GM12878 (cell line): ENCODE results near the gene FER1L5. TPM values are rescaled to one million over a fixed set of nuclear protein-coding genes. Genes with fewer than 3 reads are reported as not detected.

Experiments used
- ATAC-seq: fragments of 200-7000 bp; cut with Tn5 transposase; 3 replicates; pipeline ENCODE4 v1.9.1; 2020; ENCODE audit warnings: mild to moderate bottlenecking, moderate library complexity
- BruUV-seq: library from RNA; stranded (reverse); fragments of 400-500 nt; replicated peaks from 2 replicates; lab custom pipeline; 2021; lab: Mats Ljungman, UMichigan
- CTCF ChIA-PET: fragments of 300-600 bp; sonication (Branson Sonifier 250); formaldehyde crosslinking; extraction: SDS; loops from one replicate; lab custom pipeline; 2021; ENCODE audit warnings: inconsistent platforms; lab: Yijun Ruan, JAX
- POLR2A ChIA-PET: fragments of 350-600 bp; formaldehyde crosslinking; extraction: SDS; loops from one replicate; lab custom pipeline; 2021; ENCODE audit warnings: inconsistent platforms; lab: Charles Lee
- RAD21 ChIA-PET: fragments of 300-600 bp; sonication (Branson Sonifier 250); formaldehyde crosslinking; loops from one replicate; lab custom pipeline; 2023; ENCODE audit warnings: antibody characterized with exemption; ENCODE audit not compliant: unreplicated experiment; lab: Charles Lee
- SMC1A ChIA-PET: fragments of 300-600 bp; sonication (Branson Sonifier 250); formaldehyde crosslinking; loops from one replicate; lab custom pipeline; 2023; ENCODE audit not compliant: unreplicated experiment, uncharacterized antibody; lab: Charles Lee
- DNase-seq: peaks from one replicate; pipeline ENCODE4 v3.0.0-alpha.2; 2011; ENCODE audit warnings: low read depth, low spot score
- FAIRE-seq: peaks from 3 replicates; lab custom pipeline; 2011; peaks lifted over from hg19 to GRCh38; lab: Jason Lieb, UNC
- H2AFZ ChIP-seq: 2 replicates; pipeline ENCODE4 v1.6.0; 2011; ENCODE audit warnings: low read depth, low read length, control low read depth; ENCODE audit not compliant: control insufficient read depth
- H3K27ac ChIP-seq: 2 replicates; pipeline ENCODE4 v1.5.1; 2011; ENCODE audit warnings: control low read depth; ENCODE audit not compliant: control insufficient read depth, insufficient read depth
- H3K27me3 ChIP-seq, 2 experiments: replicated peaks in 1 of 2; 2 replicates each; pipeline versions ENCODE4 v1.6.0 to v1.6.1; 2011; ENCODE audit warnings: low read length in 1 of 2; ENCODE audit not compliant: control insufficient read depth in 2 of 2, insufficient read depth in 2 of 2
- H3K36me3 ChIP-seq, 2 experiments: 2 replicates each; pipeline ENCODE4 v1.5.1; 2011; ENCODE audit warnings: low read length in 1 of 2; ENCODE audit not compliant: control insufficient read depth in 2 of 2, insufficient read depth in 2 of 2
- H3K4me1 ChIP-seq: 2 replicates; pipeline ENCODE4 v1.6.1; 2011; ENCODE audit warnings: mild to moderate bottlenecking, low read length, moderate library complexity, mixed read lengths; ENCODE audit not compliant: control insufficient read depth, insufficient read depth
- H3K4me2 ChIP-seq: 2 replicates; pipeline ENCODE4 v1.6.0; 2011; ENCODE audit warnings: control low read depth; ENCODE audit not compliant: control insufficient read depth, insufficient read depth
- H3K4me3 ChIP-seq: fragments of 200-600 bp; sonication (generic); 2 replicates; pipeline ENCODE4 v1.5.1; 2016
- H3K79me2 ChIP-seq: 2 replicates; pipeline ENCODE4 v1.6.0; 2011; ENCODE audit warnings: low read length; ENCODE audit not compliant: control insufficient read depth, insufficient read depth
- H3K9ac ChIP-seq: 2 replicates; pipeline ENCODE4 v1.8.0; 2011; ENCODE audit warnings: low read length, control low read depth, mixed read lengths; ENCODE audit not compliant: control insufficient read depth, insufficient read depth
- H3K9me3 ChIP-seq: replicated peaks from 3 replicates; pipeline ENCODE4 v1.5.1; 2011; ENCODE audit warnings: mild to moderate bottlenecking, low read length; ENCODE audit not compliant: control insufficient read depth, insufficient read depth
- H4K20me1 ChIP-seq: 2 replicates; pipeline ENCODE4 v1.6.0; 2011; ENCODE audit not compliant: control insufficient read depth, insufficient read depth
- ATF2 ChIP-seq: IDR thresholded peaks from 2 replicates; pipeline ENCODE4 v1.6.1; 2012; ENCODE audit warnings: low read length, inconsistent platforms
- BACH1 ChIP-seq: fragments of 450-650 bp; IDR thresholded peaks from 2 replicates; pipeline ENCODE4 v1.6.1; 2017; ENCODE audit warnings: mild to moderate bottlenecking, borderline replicate concordance
- E2F4 ChIP-seq: IDR thresholded peaks from 2 replicates; pipeline ENCODE4 v1.6.1; 2012; ENCODE audit warnings: low read depth, low read length, improper control_type of control experiment
- EZH2 ChIP-seq: IDR thresholded peaks from 2 replicates; pipeline ENCODE4 v1.6.1; 2012; ENCODE audit warnings: low read depth, mild to moderate bottlenecking, control low read depth, inconsistent platforms, low read length, borderline replicate concordance; ENCODE audit not compliant: control insufficient read depth
- JUND ChIP-seq: IDR thresholded peaks from 2 replicates; pipeline ENCODE4 v1.6.1; 2012; ENCODE audit warnings: low read depth, mild to moderate bottlenecking, low read length, improper control_type of control experiment, moderate library complexity
- NKRF ChIP-seq: fragments of 450-650 bp; conservative IDR thresholded peaks from 2 replicates; pipeline ENCODE4 v1.6.1; 2017; ENCODE audit warnings: mild to moderate bottlenecking, moderate library complexity
- PBX3 ChIP-seq: IDR thresholded peaks from 2 replicates; pipeline ENCODE4 v1.6.1; 2011; ENCODE audit warnings: mild to moderate bottlenecking, low read depth, low read length, moderate library complexity; ENCODE audit not compliant: insufficient replicate concordance
- POLR2AphosphoS5 ChIP-seq: IDR thresholded peaks from 2 replicates; pipeline ENCODE4 v1.6.1; 2011; ENCODE audit warnings: mild to moderate bottlenecking, low read length, inconsistent platforms
- RB1 ChIP-seq: fragments of 450-650 bp; formaldehyde crosslinking; IDR thresholded peaks from 2 replicates; pipeline ENCODE4 v1.6.1; 2017; ENCODE audit warnings: mild to moderate bottlenecking, borderline replicate concordance
- SMARCA5 ChIP-seq: fragments of 450-650 bp; IDR thresholded peaks from 2 replicates; pipeline ENCODE4 v1.6.1; 2017; ENCODE audit warnings: mild to moderate bottlenecking
- TAF1 ChIP-seq: IDR thresholded peaks from 2 replicates; pipeline ENCODE4 v1.6.1; 2011; ENCODE audit warnings: mild to moderate bottlenecking, low read depth, low read length, borderline replicate concordance
- YBX1 ChIP-seq: fragments of 450-650 bp; IDR thresholded peaks from 2 replicates; pipeline ENCODE4 v1.6.1; 2016; ENCODE audit warnings: antibody characterized with exemption
- YY1 ChIP-seq: IDR thresholded peaks from 2 replicates; pipeline ENCODE4 v1.6.1; 2011; ENCODE audit warnings: low read depth, mild to moderate bottlenecking, low read length
- ZBTB40 ChIP-seq: fragments of 450-650 bp; IDR thresholded peaks from 2 replicates; pipeline ENCODE4 v1.6.1; 2016; ENCODE audit warnings: mild to moderate bottlenecking, moderate library complexity, borderline replicate concordance
- ZNF207 ChIP-seq: fragments of 450-650 bp; IDR thresholded peaks from 2 replicates; pipeline ENCODE4 v1.6.1; 2014; ENCODE audit warnings: antibody characterized with exemption, mild to moderate bottlenecking, borderline replicate concordance
- ZNF217 ChIP-seq: fragments of 450-650 bp; IDR thresholded peaks from 2 replicates; pipeline ENCODE4 v1.6.1; 2017; ENCODE audit warnings: antibody characterized with exemption, mild to moderate bottlenecking
- WGBS: methylation state at CpG from one replicate; pipeline ENCODE4 v1.1.6; 2016; ENCODE audit warnings: low lambda C conversion rate; ENCODE audit not compliant: insufficient replicate concordance, insufficient coverage; ENCODE audit errors: missing lambda C conversion rate; 5-methylcytosine and 5-hydroxymethylcytosine counted together
- in situ Hi-C: fragments of 300-500 bp; cut with MboI; formaldehyde crosslinking; loops from 9 replicates; pipeline ENCODE4 v1.14.3; 2018; ENCODE audit warnings: mixed read lengths
- intact Hi-C: fragments of 100-400 bp; cut with micrococcal nuclease; formaldehyde crosslinking; loops from one replicate; pipeline ENCODE4 v1.14.2; 2022; ENCODE audit not compliant: unreplicated experiment
- polyA plus RNA-seq, 11 experiments: library from polyadenylated mRNA; depleted of rRNA in 4 of 11; unstranded in 6 of 11; stranded (reverse) in 5 of 11; fragments of >200 nt; fragmentation: Nextera tagmentation in 4 of 11; fragmentation: Illumina TruSeq in 1 of 11; extraction: Ambion mirVana in 4 of 11; extraction: Trizol in 1 of 11; gene quantifications; 1 replicate in 1 of 11; 2 replicates in 10 of 11; pipeline versions ENCODE4 v1.2.1 to v1.2.3, GENCODE V29; 2011 to 2016; ENCODE audit warnings: inconsistent platforms in 2 of 11, missing spikeins in 2 of 11, low read depth in 1 of 11
- total RNA-seq, 4 experiments: library from RNA; depleted of rRNA in 3 of 4; stranded (reverse); fragments of >200 nt in 3 of 4; fragmentation: Illumina TruSeq in 1 of 4; extraction: Trizol in 1 of 4; gene quantifications; 2 replicates each; pipeline versions ENCODE4 v1.2.1 to v1.2.3, GENCODE V29; 2013 to 2021

FER1L5 gene
- total and polyA plus RNA-seq, 10 of the 15 experiments (the other 5 are each of a cell fraction or from before 2014, with no cell fraction given): not detected

- POLR2A ChIA-PET: no interaction called here
- CTCF ChIA-PET: no interaction called here
- no peaks in the 10 kb centered on the region for H3K79me2 ChIP-seq
- H3K9me3 ChIP-seq: no peaks in the 10 kb centered on the region
- no peak overlapping the region for H3K4me2 ChIP-seq
- H4K20me1 ChIP-seq: no peaks in the 10 kb centered on the region
- FAIRE-seq: no peak
- DNase-seq: no peak
- no peak overlapping the region for H2AFZ ChIP-seq
- RAD21 ChIA-PET: no interaction called here
- H3K9ac ChIP-seq: no peak overlapping the region
- H3K4me3 ChIP-seq: no peak overlapping the region
- 0 out of 4 replicates have a peak, but pooled peaks cover 0 to 2% of the 10 kb centered on the region in 2 experiments for H3K27me3 ChIP-seq
- SMC1A ChIA-PET: no interaction called here
- 52% methylated on average over 9 of the region's 9 CpGs for WGBS
- no peak overlapping the region for H3K27ac ChIP-seq
- no peaks in the 10 kb centered on the region for H3K4me1 ChIP-seq
- BruUV-seq: no TSS peak
- in situ Hi-C loops: no loop called here
- ATAC-seq: no peak
- intact Hi-C loops: no loop called here
- no peaks in the 10 kb centered on the region for H3K36me3 ChIP-seq
- TF ChIP-seq POLR2AphosphoS5 (no peak), ZNF207 (no peak), EZH2 (no peak), ATF2 (no peak), ZBTB40 (no peak), E2F4 (no peak), TAF1 (no peak), YY1 (no peak), BACH1 (no peak), JUND (no peak), SMARCA5 (no peak), YBX1 (no peak), NKRF (no peak), PBX3 (no peak), RB1 (no peak), ZNF217 (no peak)
Observed at GRCh38 chr2:96662360-96662759, 19.8 kb downstream of the FER1L5 start.
